Nephron progenitor cell (in vitro differentiated cells): ENCODE results near the gene SCMH1.
A peak's percentile ranks its signal among the peaks of the same experiment; 100 is the strongest.

Experiments used
- DNase-seq: peaks from one replicate; pipeline ENCODE4 v3.0.0; 2021
- H3K27ac Mint-ChIP-seq: 2 replicates; pipeline ENCODE4 v1.8.0; 2021; ENCODE audit warnings: mild to moderate bottlenecking, moderate library complexity, mixed read lengths
- H3K27me3 Mint-ChIP-seq: 2 replicates; pipeline ENCODE4 v1.8.0; 2021; ENCODE audit warnings: mild to moderate bottlenecking, low read depth, mixed read lengths; ENCODE audit not compliant: poor library complexity
- H3K36me3 Mint-ChIP-seq: 2 replicates; pipeline ENCODE4 v1.8.0; 2021; ENCODE audit warnings: low read depth, mixed read lengths
- H3K4me1 Mint-ChIP-seq: 2 replicates; pipeline ENCODE4 v1.8.0; 2021; ENCODE audit warnings: mixed read lengths
- H3K4me3 Mint-ChIP-seq: 2 replicates; pipeline ENCODE4 v1.8.0; 2021; ENCODE audit warnings: mild to moderate bottlenecking, moderate library complexity, mixed read lengths
- H3K9me3 Mint-ChIP-seq: 2 replicates; pipeline ENCODE4 v1.8.0; 2021; ENCODE audit warnings: mild to moderate bottlenecking, moderate library complexity, mixed read lengths
- TF ChIP-seq, protein P1 (sequence below): fragments of 200-600 bp; sonication (generic); IDR thresholded peaks from 2 replicates; pipeline ENCODE4 v1.5.0; 2021; ENCODE audit warnings: antibody characterized with exemption

SCMH1 gene

DNA sequence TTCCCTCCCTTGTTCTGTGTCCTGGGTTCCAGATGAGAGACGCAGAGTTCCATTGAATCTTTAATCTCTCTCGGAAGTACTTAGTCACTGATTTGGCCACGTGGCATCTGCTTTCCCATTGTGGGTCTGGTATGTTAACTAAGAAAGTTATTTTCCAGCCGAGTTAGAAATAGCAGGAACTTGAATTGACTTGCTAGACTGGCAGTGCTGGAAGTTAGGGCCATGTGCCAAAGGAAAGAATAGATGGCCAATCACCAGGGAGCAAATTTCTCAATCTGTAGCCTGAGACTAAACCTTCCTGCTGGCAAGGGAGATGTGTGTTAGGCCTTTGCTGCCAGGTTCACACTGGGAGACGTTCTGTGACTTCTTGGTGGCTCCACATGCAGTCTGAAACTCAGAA, 196.4 kb downstream of the SCMH1 start:
- no peak overlapping the region for H3K4me3 Mint-ChIP-seq
- no peaks in the 10 kb centered on the region for H3K9me3 Mint-ChIP-seq
- H3K27ac Mint-ChIP-seq, result no peak overlapping the region
- peaks cover 6% of the 10 kb centered on the region for H3K4me1 Mint-ChIP-seq
- TF ChIP-seq, protein P1, sequence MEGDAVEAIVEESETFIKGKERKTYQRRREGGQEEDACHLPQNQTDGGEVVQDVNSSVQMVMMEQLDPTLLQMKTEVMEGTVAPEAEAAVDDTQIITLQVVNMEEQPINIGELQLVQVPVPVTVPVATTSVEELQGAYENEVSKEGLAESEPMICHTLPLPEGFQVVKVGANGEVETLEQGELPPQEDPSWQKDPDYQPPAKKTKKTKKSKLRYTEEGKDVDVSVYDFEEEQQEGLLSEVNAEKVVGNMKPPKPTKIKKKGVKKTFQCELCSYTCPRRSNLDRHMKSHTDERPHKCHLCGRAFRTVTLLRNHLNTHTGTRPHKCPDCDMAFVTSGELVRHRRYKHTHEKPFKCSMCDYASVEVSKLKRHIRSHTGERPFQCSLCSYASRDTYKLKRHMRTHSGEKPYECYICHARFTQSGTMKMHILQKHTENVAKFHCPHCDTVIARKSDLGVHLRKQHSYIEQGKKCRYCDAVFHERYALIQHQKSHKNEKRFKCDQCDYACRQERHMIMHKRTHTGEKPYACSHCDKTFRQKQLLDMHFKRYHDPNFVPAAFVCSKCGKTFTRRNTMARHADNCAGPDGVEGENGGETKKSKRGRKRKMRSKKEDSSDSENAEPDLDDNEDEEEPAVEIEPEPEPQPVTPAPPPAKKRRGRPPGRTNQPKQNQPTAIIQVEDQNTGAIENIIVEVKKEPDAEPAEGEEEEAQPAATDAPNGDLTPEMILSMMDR, result no peak
- H3K27me3 Mint-ChIP-seq, result no peaks in the 10 kb centered on the region
- H3K36me3 Mint-ChIP-seq, result peaks cover 50% of the 10 kb centered on the region
- no peak for DNase-seq

DNA sequence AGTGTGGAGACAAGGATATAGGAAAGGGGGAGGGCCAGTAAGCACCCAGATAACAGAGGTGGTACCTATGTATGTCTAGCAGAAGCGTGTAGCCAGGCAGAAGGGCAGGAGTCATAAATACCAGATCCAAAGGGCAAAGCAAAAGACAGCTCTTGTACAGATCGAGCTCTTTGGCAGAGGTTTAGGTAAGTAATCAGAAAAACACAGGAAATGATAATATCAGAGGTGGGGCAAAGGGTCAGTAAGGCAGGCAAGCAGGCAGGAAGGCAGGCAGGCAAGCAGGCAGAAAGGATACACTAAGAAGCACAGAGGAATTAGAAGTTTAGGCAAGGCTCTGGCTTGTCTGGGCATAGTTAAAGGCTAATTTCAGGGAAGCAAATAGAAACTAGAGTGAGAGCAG, 197.9 kb downstream of the SCMH1 start:
- Mint-ChIP-seq H3K36me3 (peaks cover 46% of the 10 kb centered on the region), H3K9me3 (no peaks in the 10 kb centered on the region), H3K4me3 (no peak overlapping the region), H3K27me3 (no peaks in the 10 kb centered on the region), H3K27ac (peak overlapping the region; percentile 23), H3K4me1 (peaks cover 6% of the 10 kb centered on the region)
- TF ChIP-seq, protein P1, result no peak
- no peak for DNase-seq

DNA sequence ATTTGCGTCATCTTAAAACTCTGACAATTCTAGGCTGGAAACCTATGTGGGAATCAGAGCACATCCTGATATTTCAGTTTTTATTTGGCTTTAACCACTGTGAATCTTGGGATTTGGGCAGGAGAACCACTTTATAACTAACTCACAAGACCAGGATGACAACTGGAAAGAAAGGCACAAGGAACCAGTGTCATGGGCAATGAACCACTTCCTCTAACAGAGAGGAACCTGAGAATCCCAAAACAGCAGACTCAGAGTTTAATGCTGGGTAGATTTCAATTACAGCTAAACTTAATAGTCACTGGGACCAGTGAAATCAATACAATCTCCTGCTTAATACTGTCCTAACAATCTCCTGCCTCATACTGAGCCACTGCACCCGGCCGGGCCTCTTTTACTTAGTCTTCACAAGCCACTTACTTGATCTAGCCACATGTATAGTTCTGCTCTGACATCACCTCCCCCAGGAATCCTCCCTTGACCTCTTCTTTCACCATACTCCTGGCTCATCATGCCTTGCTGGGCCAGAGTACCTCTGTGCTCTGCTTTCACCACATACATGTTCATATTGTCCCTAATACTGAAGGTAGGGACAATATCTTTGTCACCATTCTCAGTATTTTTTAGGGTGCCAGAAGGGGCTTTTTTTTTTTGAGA, 200.4 kb downstream of the SCMH1 start:
- Mint-ChIP-seq H3K36me3 (peaks cover 28% of the 10 kb centered on the region), H3K4me3 (no peak overlapping the region), H3K27ac (peak overlapping the region; percentile 27), H3K27me3 (no peaks in the 10 kb centered on the region), H3K9me3 (no peaks in the 10 kb centered on the region), H3K4me1 (peaks cover 6% of the 10 kb centered on the region)
- no peak for DNase-seq
- TF ChIP-seq, protein P1, result no peak

DNA sequence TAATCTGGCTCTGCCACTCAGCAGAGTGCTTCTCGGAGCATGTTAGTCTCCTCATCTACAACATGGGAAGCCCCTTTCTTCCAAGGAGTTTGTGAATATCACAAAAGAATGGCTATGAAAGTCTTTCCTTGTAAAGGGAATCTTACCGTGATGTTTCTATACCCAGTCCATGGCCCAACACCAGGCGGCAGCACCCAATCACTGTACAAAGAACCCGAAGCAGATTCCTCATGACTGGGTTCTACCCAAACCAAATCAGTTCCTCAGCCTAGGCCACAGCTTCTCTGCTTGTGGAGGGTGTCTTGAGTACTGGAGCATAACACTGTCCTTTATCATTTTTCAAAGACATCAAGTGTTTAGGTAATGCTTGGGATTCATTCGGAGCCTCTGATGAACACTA, 204.0 kb downstream of the SCMH1 start:
- no peak overlapping the region for H3K4me3 Mint-ChIP-seq
- no peak overlapping the region for H3K27ac Mint-ChIP-seq
- H3K36me3 Mint-ChIP-seq, result peaks cover 26% of the 10 kb centered on the region
- no peaks in the 10 kb centered on the region for H3K9me3 Mint-ChIP-seq
- no peak for DNase-seq
- TF ChIP-seq, protein P1, result no peak
- no peaks in the 10 kb centered on the region for H3K4me1 Mint-ChIP-seq
- H3K27me3 Mint-ChIP-seq, result no peaks in the 10 kb centered on the region

DNA sequence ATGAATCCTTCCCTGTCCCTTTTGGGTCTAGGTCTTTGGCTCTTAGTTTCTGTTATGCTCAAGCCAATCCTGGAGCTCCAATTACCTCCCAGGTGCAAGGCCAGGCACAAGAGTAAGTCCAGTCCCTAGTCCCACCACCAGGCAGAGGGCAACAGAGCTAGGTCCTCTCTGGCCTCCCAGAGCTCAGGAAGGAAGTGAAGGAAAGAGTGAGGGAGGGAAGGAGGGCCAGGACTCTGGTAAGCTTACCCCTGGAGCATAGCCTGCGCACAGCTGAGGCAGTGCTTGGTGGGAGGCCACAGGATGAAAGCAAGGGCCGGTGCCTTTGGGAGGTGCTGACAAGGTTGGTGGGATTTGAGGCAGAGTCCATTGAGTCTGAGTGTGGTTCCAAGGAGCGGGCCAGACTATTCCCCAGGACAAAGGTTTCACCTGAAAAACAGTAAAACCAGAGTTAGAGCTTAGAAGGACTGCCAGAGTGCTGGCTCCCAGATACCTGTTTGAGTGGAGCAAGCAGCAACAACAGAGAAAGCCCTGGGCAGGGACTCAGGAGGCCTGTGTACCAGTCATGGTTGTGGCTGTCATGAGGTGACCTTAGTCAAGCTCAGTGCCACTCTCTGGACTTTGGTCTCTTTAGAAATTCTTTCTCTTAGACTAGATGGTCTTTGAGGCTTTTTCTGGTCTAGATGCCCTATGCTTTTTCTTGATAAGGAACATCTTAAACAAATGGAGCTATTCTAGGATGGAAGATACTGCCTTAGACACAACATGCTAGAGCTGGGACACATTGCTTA, 204.8 kb downstream of the SCMH1 start:
- Mint-ChIP-seq H3K27ac (no peak overlapping the region), H3K27me3 (no peaks in the 10 kb centered on the region)

More for the DNA sequence above, 204.8 kb downstream of the SCMH1 start:
- no peaks in the 10 kb centered on the region for H3K9me3 Mint-ChIP-seq
- peaks cover 28% of the 10 kb centered on the region for H3K36me3 Mint-ChIP-seq
- no peaks in the 10 kb centered on the region for H3K4me1 Mint-ChIP-seq
- H3K4me3 Mint-ChIP-seq, result no peak overlapping the region
- TF ChIP-seq, protein P1, result no peak
- no peak for DNase-seq
